ENCODE measurements around the gene ZAR1L.

ZAR1L gene

DNA sequence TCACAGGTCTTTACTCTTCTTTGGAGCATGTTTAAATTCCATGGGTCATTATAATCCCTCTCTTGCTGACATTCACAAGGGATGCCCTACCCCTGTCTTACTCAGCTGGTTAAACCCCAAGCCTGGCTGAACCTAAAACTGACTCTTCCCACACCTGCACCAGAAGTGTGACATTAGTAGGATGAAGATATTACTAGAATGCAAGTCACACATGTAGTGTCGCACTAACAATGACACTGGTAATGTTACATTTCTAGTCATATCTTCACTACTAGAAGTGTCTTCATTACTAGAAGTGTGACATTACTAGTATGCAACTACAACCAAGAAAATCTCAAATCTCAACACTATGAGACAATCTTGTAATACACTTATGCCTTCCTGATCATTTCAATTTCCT is 14.2 kb downstream of the ZAR1L start:
- no peak for DNase-seq

DNA sequence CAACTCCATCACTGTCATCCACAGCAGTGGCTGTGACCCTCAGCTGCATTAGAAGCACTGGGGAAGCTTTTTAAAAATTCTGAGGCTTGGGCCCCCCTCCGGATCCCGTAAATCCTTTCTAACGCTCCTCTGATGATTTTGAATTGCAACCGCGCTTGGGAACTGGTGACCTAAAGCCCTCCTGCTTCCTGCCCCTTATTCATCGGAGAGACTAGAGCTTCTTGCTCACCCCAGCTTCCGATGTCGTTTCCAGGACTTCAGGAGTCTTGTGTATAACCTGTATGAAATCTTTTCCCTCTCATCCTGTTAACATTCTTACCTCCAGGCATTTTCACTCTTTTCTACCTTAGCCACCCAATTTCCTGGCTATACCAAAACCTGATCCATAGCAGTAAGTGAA is 14.8 kb downstream of the ZAR1L start:
- DNase-seq, result no peak

GRCh38 chr13:32299893-32300292 is 15.3 kb downstream of the ZAR1L start:
- no peak for DNase-seq

DNA sequence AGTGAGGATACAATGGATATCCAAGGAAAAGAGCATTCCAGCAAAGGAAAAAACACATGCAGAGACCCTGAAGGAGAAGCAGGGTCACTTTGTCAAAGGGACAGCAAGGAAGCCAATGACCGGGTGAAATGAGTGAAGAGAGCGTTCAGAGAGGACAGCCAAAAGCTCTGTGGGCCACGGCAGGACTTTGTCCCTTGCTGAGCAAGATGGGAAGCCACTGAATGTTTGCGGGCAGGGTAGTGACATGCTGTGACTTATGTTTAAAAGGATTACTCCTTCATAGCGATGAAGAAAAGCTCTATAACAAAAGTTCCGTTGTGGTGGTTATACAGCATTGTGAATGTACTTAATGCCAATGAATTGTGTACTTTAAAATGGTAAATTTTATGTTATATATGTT is 16.5 kb downstream of the ZAR1L start:
- DNase-seq, result no peak

- DNase-seq, result no peak
These were observed 18.0 kb downstream of the ZAR1L start for GRCh38 chr13:32297206-32297605.

GRCh38 chr13:32285633-32285965 is 29.6 kb downstream of the ZAR1L start:
- DNase-seq, result no peak

GRCh38 chr13:32284927-32285632 is 30.1 kb downstream of the ZAR1L start:
- DNase-seq, result no peak

DNA sequence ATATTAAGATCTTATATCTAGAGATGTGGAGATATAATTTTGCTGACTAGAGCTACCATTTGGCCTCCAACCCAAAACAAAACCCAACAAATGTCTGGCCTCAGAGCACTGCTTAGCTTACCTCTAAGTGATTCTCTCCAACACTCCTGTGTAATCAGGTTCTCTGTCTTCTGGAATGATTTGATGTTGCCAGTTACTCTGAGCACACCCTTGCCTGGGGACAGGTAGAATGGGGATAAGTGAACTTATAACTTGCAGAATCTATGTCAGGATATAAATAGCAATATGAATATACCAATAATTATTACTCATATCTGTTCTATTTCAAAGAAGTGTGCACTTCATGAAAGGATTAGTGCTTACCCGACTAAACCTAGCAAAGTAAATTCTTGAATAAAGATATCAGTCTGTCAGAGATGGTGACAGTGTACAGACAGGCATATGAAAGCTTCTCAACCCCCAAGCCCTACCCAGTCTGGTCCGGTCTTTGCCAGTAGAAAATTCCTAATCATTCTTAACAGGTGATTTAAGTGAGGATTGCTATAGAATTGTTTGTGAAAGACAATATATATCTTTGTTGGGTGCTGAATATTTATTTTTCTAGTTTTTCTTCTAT is 33.0 kb downstream of the ZAR1L start:
- DNase-seq, result no peak

DNA sequence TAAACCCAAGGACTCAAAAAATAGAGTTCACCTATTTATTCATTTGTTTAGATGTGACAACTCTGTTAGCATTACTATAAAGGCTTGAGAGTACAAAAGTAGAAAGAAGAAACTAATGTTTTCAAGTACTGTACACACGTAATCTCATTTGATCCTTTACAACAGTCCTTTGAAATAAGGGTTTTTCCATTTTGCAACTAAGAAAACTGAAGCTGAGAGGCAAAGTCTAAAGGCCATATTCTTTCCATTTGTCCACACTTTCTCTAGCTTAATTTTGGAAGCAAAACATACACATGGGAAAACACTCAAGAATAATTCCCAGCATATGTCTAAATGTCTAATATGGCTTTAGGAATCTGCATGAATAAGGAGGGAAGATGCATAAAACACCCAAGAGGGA is 34.1 kb downstream of the ZAR1L start:
- no peak for DNase-seq

- no peak for DNase-seq
These were observed 36.7 kb downstream of the ZAR1L start for GRCh38 chr13:32278426-32278825.

DNA sequence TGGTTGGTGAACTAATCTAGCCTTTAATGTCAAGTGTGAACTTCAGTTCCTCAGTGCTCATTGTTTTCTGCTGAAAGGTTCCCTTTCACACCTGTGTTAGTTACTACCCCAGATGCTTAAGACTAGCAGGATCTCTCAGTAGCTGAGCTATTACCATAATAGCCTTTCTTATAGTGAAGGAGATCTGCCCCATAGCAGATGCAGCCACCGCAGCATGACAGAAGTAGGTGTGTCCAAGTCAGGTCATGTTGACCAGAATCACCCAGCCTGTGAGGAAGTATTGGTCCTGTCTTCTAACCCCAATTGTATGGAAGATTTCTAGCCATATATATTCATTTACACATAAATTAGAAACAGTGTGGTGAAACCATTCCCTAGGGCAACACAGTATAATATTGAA is 37.3 kb downstream of the ZAR1L start:
- DNase-seq, result no peak

DNA sequence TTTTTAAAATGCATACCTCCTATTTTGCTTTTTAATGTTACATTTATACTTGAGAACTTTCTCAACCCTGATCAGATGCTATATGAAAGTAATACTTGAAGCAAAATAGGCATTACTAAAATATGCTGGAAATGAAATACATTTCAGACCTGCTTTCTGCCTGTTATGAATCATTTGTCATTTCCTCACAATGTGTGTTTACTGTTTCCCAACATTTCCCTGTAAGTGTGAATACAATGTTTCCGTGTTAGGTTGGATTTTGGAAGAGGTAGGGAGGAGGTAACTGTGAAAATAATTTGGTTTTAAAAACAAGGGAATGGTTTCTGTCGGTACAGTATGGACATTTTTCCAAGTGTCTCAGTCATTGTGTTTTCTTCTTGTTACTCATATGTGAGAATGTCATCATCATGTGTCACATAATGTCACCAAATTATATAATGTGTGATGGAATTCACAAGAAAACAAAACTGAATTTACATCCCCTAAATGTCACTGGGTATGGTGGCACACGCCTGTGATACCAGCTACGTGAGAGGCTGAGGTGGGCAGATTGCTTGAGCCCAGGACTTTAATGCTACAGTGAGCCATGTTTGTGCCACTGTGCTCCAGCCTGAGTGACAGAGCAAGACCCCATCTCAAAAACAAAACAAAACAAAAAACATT is 43.0 kb downstream of the ZAR1L start:
- no peak for DNase-seq

DNA sequence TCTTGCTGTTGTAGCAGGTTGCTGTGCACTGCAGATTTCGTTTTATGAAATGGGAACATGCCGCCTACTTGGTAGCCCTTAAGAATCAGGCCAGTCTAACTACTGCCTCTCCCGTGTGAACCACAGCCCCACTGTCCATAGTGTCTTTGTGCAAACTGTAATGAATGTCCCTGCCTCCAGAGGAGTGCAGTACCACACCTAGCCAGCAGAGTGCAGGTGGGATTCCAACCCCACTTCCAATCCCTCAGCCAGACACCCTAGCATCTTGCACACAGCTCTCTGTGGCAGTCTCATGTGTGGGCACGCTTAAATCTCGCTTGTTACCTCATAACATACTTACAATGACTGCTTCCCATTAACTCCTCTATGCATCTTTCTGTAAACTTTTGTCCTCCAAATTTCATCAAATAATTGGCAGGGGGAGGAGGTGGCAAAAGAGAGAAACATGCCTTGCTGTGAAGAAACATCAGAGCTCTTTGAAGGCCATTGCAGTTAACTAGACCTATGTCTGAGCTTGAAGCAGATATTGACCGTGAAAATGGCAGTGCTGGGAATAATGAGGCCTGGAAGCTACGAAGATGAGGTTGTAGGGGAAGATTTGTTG is 47.2 kb downstream of the ZAR1L start:
- DNase-seq, result peak; percentile 33

GRCh38 chr13:32266130-32266529 is 49.0 kb downstream of the ZAR1L start:
- DNase-seq, result no peak

GRCh38 chr13:32265726-32266125 is 49.4 kb downstream of the ZAR1L start:
- DNase-seq, result no peak

- no peak for DNase-seq
These were observed 50.8 kb downstream of the ZAR1L start for GRCh38 chr13:32264407-32264806.

- no peak for DNase-seq
These were observed 52.5 kb downstream of the ZAR1L start for GRCh38 chr13:32262619-32263018.

GRCh38 chr13:32262165-32262564 is 53.0 kb downstream of the ZAR1L start:
- no peak for DNase-seq

GRCh38 chr13:32261567-32261966 is 53.6 kb downstream of the ZAR1L start:
- DNase-seq, result no peak

GRCh38 chr13:32259116-32259515 is 56.0 kb downstream of the ZAR1L start:
- DNase-seq, result no peak

DNA sequence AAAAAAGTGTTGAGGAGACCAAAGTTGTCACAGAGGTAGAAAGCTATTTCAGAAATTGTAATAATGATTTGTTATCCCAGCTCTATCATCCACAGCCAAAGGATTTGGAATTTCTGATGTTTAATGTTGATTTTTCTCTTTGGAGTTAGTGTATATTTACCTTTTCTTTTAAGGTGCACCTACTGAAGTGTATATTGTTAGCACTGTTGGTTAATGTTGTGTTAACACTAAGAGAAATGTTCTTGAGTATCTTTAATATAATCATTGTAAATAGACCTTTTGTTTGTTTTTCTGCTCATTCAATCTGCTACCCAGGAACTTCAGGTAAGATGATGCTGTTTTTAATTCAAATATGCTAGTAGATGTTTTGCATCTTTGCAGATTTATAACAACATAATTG is 57.5 kb downstream of the ZAR1L start:
- no peak for DNase-seq

- no peak for DNase-seq
These were observed 58.9 kb downstream of the ZAR1L start for GRCh38 chr13:32256243-32256642.

DNA sequence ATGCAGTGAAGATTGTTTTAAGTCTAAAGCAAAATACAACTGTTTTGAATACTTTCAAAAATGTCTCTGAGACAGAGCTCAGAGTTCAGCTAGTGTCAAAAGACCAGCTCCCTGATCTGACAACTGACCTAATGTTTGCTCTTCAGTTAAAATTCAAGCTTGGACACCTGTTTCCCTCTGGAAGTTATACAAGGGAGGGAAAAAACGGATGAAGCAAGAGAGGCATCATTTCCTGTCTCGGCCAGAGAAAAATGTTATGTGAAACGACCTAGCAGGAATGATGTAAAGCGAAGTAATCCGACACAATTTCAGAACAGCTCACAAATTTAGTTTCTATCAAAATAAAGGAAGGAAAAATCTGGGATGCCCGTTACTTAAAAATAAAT is 59.4 kb downstream of the ZAR1L start:
- peak; percentile 10 for DNase-seq
